ENCODE data around the gene FAM227B. TPM values are rescaled to one million over a fixed set of nuclear protein-coding genes. Genes with fewer than 3 reads are reported as not detected.

Gene FAM227B
- total and polyA plus RNA-seq, 2 of the 13 experiments (the other 11 are each of a cell fraction or from before 2014, with no cell fraction given) = 1.9 to 2.6 TPM

DNA sequence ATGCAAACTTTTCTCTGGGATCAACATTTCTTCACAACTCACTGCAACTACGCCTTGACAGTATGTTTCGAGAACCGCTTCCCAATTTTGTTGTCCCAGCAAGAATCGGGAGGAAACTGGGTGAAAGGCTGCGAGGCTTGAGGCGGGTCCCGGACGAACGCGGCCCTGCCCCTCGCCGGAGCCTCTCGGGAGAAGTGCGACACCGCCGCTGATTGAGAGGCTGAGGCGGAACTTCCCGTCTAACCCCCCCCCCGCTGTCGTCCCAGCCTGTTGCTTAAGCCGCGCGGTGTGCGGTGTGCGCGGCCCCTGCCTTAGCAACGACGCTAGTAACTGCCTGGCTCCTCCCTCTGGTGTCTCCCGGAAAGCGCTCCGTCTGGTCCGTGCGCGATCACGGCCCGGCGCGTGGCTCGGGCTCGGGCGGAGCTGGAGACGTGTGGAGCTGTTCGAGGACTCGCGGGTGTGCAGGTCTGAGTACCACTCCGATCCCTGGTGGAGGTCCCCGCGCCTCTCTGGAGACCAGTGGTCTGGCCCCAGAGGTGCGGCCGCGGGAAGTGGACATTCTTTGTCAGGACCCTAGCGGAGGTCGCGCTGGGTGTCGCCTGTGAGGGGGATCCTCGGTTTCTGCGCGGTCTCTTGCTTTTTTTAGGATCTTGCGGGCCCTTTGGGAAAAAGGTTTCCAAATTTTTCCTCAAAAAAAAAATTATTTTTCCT is at the start of gene FAM227B, which contains the start of gene DTWD1 (continued):
- TF ChIP-seq GLMP (CRISPR knock-in tag; IDR thresholded peaks at IDR 0.05; ENCODE audit: borderline replicate concordance) (no peak), SP1 (IDR thresholded peaks at IDR 0.05) (no peak), SP1 (CRISPR knock-in tag; IDR thresholded peaks at IDR 0.05) (peak; percentile 97), SRSF9 (IDR thresholded peaks at IDR 0.05; ENCODE audit: borderline replicate concordance, insufficient read depth, low read depth, low read length, poor library complexity, severe bottlenecking) (no peak), NPAS2 (CRISPR knock-in tag; IDR thresholded peaks at IDR 0.05; ENCODE audit: borderline replicate concordance) (no peak), ZNF703 (CRISPR knock-in tag; IDR thresholded peaks at IDR 0.05; ENCODE audit: borderline replicate concordance) (peak; percentile 63; the same call in 1 of the 2 replicates), FOXA1 (IDR thresholded peaks at IDR 0.05) (no peak), FOXA1 (CRISPR knock-in tag; IDR thresholded peaks at IDR 0.05) (peak; percentile 59), ZNF629 (CRISPR knock-in tag; conservative IDR thresholded peaks at IDR 0.05) (peak; percentile 67), NR2F1 (CRISPR knock-in tag; IDR thresholded peaks at IDR 0.05) (peak in 1 of 2 experiments; percentile 40; a peak in 1 of 4 replicates), CREB3 (CRISPR knock-in tag; IDR thresholded peaks at IDR 0.05) (no peak), STAG1 (CRISPR knock-in tag; IDR thresholded peaks at IDR 0.05) (peak; percentile 23; the same call in 1 of the 2 replicates), KAT2B (IDR thresholded peaks at IDR 0.05; ENCODE audit: borderline replicate concordance, low read depth, low read length) (no peak), PTBP1 (IDR thresholded peaks at IDR 0.05; ENCODE audit: low read depth, low read length, poor library complexity, severe bottlenecking) (no peak), ZNF331 (CRISPR knock-in tag; IDR thresholded peaks at IDR 0.05) (peak; percentile 98), REPIN1 (CRISPR knock-in tag; IDR thresholded peaks at IDR 0.05; ENCODE audit: borderline replicate concordance, low read depth) (peak; percentile 99), NKX3-1 (CRISPR knock-in tag; IDR thresholded peaks at IDR 0.05) (peak; percentile 86), ZEB1 (IDR thresholded peaks at IDR 0.05; ENCODE audit: insufficient replicate concordance, low read depth) (no peak), KDM4B (CRISPR knock-in tag; IDR thresholded peaks at IDR 0.05) (peak; percentile 91), RAD51 (IDR thresholded peaks at IDR 0.05; ENCODE audit: borderline replicate concordance) (no peak), ZNF619 (CRISPR knock-in tag; IDR thresholded peaks at IDR 0.05) (peak; percentile 97; the same call in 1 of the 2 replicates), ZNF644 (CRISPR knock-in tag; IDR thresholded peaks at IDR 0.05; ENCODE audit: low read depth) (peak; percentile 73), NR2C2 (CRISPR knock-in tag; IDR thresholded peaks at IDR 0.05; ENCODE audit: borderline replicate concordance) (peak; percentile 73), NFKBIZ (CRISPR knock-in tag; IDR thresholded peaks at IDR 0.05) (peak; percentile 81; the same call in 1 of the 2 replicates), NFRKB (IDR thresholded peaks at IDR 0.05) (no peak)
- TF ChIP-seq, protein P1, sequence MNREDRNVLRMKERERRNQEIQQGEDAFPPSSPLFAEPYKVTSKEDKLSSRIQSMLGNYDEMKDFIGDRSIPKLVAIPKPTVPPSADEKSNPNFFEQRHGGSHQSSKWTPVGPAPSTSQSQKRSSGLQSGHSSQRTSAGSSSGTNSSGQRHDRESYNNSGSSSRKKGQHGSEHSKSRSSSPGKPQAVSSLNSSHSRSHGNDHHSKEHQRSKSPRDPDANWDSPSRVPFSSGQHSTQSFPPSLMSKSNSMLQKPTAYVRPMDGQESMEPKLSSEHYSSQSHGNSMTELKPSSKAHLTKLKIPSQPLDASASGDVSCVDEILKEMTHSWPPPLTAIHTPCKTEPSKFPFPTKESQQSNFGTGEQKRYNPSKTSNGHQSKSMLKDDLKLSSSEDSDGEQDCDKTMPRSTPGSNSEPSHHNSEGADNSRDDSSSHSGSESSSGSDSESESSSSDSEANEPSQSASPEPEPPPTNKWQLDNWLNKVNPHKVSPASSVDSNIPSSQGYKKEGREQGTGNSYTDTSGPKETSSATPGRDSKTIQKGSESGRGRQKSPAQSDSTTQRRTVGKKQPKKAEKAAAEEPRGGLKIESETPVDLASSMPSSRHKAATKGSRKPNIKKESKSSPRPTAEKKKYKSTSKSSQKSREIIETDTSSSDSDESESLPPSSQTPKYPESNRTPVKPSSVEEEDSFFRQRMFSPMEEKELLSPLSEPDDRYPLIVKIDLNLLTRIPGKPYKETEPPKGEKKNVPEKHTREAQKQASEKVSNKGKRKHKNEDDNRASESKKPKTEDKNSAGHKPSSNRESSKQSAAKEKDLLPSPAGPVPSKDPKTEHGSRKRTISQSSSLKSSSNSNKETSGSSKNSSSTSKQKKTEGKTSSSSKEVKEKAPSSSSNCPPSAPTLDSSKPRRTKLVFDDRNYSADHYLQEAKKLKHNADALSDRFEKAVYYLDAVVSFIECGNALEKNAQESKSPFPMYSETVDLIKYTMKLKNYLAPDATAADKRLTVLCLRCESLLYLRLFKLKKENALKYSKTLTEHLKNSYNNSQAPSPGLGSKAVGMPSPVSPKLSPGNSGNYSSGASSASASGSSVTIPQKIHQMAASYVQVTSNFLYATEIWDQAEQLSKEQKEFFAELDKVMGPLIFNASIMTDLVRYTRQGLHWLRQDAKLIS (CRISPR knock-in tag; IDR thresholded peaks at IDR 0.05) = 0 out of 2 replicates have a peak, but pooled peaks have one; percentile 80

All from HepG2 (cell line).